GM06990 (cell line): Measurements from ENCODE around the gene DYSF.

Experiments used
- DNase-seq: peaks from one replicate; pipeline ENCODE4 v3.0.0-alpha.2; 2011; ENCODE audit not compliant: insufficient read length; ENCODE audit errors: extremely low read depth
- H3K27me3 ChIP-seq: replicated peaks from 2 replicates; pipeline ENCODE4 v1.6.0; 2011; ENCODE audit warnings: low read length; ENCODE audit not compliant: control insufficient read depth, insufficient read depth
- H3K36me3 ChIP-seq: 2 replicates; pipeline ENCODE4 v1.5.1; 2011; ENCODE audit warnings: low read length; ENCODE audit not compliant: control insufficient read depth, insufficient read depth
- H3K4me3 ChIP-seq: replicated peaks from 2 replicates; pipeline ENCODE4 v1.5.1; 2011; ENCODE audit warnings: low read depth, mild to moderate bottlenecking, control low read depth, low read length
- CTCF ChIP-seq: IDR thresholded peaks from 2 replicates; pipeline ENCODE4 v1.5.1; 2011; ENCODE audit warnings: low read length, control low read depth, mild to moderate bottlenecking, inconsistent platforms; ENCODE audit not compliant: insufficient read depth, poor library complexity, severe bottlenecking

The DYSF gene

DNA sequence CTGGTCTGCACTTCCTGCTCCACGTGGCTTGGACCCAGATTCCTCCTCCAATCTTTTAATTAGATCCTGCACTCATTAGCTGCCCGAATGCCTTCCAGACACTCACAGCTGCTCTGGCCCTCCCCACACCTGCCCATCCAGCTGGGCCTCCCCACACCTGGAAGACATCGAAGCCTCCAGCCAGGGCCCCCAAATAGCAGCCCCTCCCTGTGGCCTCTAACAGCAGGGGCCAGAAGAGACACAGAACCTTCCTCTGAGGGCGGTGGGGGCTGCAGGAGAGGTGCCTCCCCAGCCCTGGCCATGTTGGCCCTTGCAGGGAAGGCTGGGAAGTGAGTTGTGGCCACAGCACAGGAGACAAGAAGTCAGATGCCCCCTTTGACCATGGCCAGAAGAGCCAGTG is 252.8 kb downstream of the DYSF start:
- Histone ChIP-seq H3K36me3 (no peaks in the 10 kb centered on the region), H3K4me3 (no peak overlapping the region), H3K27me3 (no peaks in the 10 kb centered on the region)
- no peak for TF ChIP-seq CTCF
- DNase-seq, result no peak

DNA sequence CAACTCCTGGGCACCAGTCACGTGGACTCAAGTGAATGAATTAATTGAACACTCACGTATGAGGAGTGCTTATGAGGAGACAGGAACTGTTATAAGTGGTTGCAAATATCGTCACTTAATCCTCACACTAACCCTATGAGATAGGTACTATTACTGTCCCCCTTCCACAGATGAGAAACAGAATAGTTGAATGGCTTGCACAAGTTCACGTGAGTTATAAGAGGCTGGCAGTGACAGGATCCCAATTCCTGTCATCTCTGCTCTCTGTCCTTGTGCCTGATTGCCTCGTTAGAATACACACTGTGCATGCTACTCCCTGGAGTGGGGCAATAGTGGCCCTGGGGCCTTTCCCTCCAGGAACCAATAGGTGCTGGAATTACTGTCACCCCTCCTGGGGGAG is 253.5 kb downstream of the DYSF start:
- Histone ChIP-seq H3K36me3 (no peaks in the 10 kb centered on the region), H3K27me3 (no peaks in the 10 kb centered on the region), H3K4me3 (no peak overlapping the region)
- TF ChIP-seq CTCF, result no peak
- DNase-seq, result no peak

DNA sequence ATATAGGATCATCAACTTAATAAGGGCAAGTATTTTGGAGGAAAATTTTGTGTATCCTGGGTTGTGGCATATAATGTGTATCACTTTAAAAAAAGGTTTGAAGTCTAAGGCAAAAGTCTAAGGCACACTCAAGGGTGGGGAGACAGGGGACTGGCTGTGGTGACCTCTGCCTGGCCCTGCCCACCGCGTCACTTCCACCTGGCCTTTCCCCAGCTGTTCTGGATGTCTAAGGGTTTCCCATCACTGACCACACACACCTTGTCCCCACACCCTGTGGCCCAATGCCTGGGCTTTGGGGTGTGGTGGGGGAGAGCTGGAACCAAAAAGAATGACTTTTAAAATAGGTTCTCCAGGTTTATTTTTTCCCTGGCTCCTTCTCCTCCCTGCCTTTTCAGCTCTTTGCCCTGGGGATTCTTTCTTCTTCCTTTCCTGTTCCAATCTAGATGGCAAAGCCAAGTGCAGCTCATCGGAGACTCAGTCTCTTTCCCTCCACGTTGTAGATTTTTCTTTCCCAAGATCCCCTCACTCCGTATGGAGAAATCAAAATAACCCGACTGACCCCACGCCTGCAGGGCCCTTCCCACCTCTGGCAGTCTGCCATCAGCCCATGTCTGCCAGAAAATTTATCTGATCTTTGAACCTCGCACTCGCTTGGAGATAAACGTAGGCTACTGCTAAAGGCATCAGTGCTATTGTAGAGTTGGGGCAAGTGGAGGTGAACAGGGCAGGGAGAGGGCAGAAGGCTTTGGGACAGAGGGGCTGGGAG is 257.2 kb downstream of the DYSF start:
- no peaks in the 10 kb centered on the region for H3K27me3 ChIP-seq
- DNase-seq, result no peak

GRCh38 chr2:71711133-71711855 is 257.9 kb downstream of the DYSF start:
- H3K36me3 ChIP-seq, result no peaks in the 10 kb centered on the region
- TF ChIP-seq CTCF, result no peak
- no peak for DNase-seq
- H3K27me3 ChIP-seq, result no peaks in the 10 kb centered on the region
- H3K4me3 ChIP-seq, result no peak overlapping the region

More for the DNA sequence above, 257.2 kb downstream of the DYSF start:
- H3K36me3 ChIP-seq, result no peaks in the 10 kb centered on the region
- TF ChIP-seq CTCF, result no peak
- no peak overlapping the region for H3K4me3 ChIP-seq

- Histone ChIP-seq H3K36me3 (no peaks in the 10 kb centered on the region), H3K27me3 (no peaks in the 10 kb centered on the region), H3K4me3 (no peak overlapping the region)
- DNase-seq, result no peak
- no peak for TF ChIP-seq CTCF
Measured at GRCh38 chr2:71712158-71712818, 258.9 kb downstream of the DYSF start.
